ENCODE results near the gene DGAT2.

DGAT2 gene

GRCh38 chr11:75783416-75784084 lies 15.0 kb downstream of the DGAT2 start:
- H3K9me3 Mint-ChIP-seq: no peaks in the 10 kb centered on the region
- H3K4me3 Mint-ChIP-seq: no peak overlapping the region
- H3K4me1 Mint-ChIP-seq: no peaks in the 10 kb centered on the region
- H3K36me3 Mint-ChIP-seq (ENCODE audit: low read depth): no peaks in the 10 kb centered on the region
- H3K27ac Mint-ChIP-seq: no peak overlapping the region
- TF ChIP-seq CTCF (IDR thresholded peaks at IDR 0.05; ENCODE audit: unreplicated experiment in 3 of 3): no peak
- peaks cover 5% of the 10 kb centered on the region for H3K27me3 Mint-ChIP-seq (ENCODE audit: low read depth)

GRCh38 chr11:75784085-75784478 lies 15.5 kb downstream of the DGAT2 start:
- no peak overlapping the region for H3K4me3 Mint-ChIP-seq
- no peak overlapping the region for H3K27ac Mint-ChIP-seq
- no peaks in the 10 kb centered on the region for H3K4me1 Mint-ChIP-seq
- TF ChIP-seq CTCF (IDR thresholded peaks at IDR 0.05; ENCODE audit: unreplicated experiment in 3 of 3): no peak
- H3K36me3 Mint-ChIP-seq (ENCODE audit: low read depth): no peaks in the 10 kb centered on the region
- H3K27me3 Mint-ChIP-seq (ENCODE audit: low read depth): peaks cover 7% of the 10 kb centered on the region
- H3K9me3 Mint-ChIP-seq: no peaks in the 10 kb centered on the region

DNA sequence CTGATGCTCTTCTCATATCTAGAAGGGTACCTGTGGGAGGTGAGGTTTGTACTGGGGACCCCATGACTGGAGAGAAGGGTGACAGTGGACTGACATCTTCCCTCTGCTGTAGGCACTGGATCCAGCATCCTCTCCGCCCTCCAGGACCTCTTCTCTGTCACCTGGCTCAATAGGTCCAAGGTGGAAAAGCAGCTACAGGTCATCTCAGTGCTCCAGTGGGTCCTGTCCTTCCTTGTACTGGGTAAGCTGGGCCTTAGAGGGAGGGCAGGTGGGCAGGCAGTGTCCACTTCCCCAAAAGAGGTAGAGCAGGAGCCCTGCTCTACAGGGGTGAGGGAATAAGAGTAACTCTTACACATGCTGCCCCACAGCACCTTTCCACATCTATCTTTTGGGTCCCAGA lies 15.9 kb downstream of the DGAT2 start:
- no peak for TF ChIP-seq CTCF (IDR thresholded peaks at IDR 0.05; ENCODE audit: unreplicated experiment in 3 of 3)
- Mint-ChIP-seq H3K27me3 (ENCODE audit: low read depth) (peaks cover 7% of the 10 kb centered on the region), H3K27ac (no peak overlapping the region), H3K4me3 (no peak overlapping the region), H3K4me1 (no peaks in the 10 kb centered on the region), H3K9me3 (no peaks in the 10 kb centered on the region), H3K36me3 (ENCODE audit: low read depth) (no peaks in the 10 kb centered on the region)

GRCh38 chr11:75785187-75785586 lies 16.6 kb downstream of the DGAT2 start:
- no peak for TF ChIP-seq CTCF (IDR thresholded peaks at IDR 0.05; ENCODE audit: unreplicated experiment in 3 of 3)
- no peak overlapping the region for H3K4me3 Mint-ChIP-seq
- no peak overlapping the region for H3K27ac Mint-ChIP-seq

DNA sequence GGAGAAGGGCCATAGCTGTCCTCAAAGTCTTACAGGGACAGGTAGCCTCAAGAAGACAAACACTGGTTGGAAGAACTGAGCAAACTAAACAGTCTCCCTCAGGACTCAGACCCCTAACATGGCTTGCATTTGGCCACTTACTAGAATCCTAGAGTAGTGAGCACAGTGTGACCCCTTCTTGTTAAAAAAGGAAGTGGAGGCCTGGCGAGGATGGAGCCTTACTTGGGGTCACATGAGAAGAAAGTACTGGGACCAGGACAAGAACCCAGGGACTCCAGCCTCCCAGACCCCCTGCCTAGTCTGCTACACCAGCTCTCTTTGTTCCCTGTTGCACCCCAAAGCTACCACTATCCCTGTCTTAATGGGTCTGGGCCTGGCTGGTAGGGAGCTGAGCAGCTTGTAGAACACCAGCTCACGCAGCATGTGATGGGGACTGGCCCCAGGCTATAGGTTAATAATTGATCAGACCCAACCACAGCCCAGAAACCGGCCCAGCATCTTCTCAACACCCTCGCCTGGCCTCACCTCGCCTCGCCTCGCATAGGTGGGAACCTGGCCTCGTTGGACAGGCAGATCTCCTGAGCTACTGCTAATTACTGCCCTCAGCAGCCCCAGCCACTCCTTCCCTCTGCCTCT lies 17.6 kb downstream of the DGAT2 start:
- Mint-ChIP-seq H3K4me1 (no peaks in the 10 kb centered on the region), H3K36me3 (ENCODE audit: low read depth) (no peaks in the 10 kb centered on the region), H3K27ac (peak overlapping the region in 1 of 3 experiments; percentile 85), H3K9me3 (no peaks in the 10 kb centered on the region), H3K4me3 (no peak overlapping the region), H3K27me3 (ENCODE audit: low read depth) (peaks cover 7% of the 10 kb centered on the region)
- TF ChIP-seq CTCF (IDR thresholded peaks at IDR 0.05; ENCODE audit: unreplicated experiment in 3 of 3): no peak

More at GRCh38 chr11:75785187-75785586, 16.6 kb downstream of the DGAT2 start:
- H3K27me3 Mint-ChIP-seq (ENCODE audit: low read depth): peaks cover 7% of the 10 kb centered on the region
- no peaks in the 10 kb centered on the region for H3K9me3 Mint-ChIP-seq
- no peaks in the 10 kb centered on the region for H3K36me3 Mint-ChIP-seq (ENCODE audit: low read depth)
- no peaks in the 10 kb centered on the region for H3K4me1 Mint-ChIP-seq

- no peak for TF ChIP-seq CTCF (IDR thresholded peaks at IDR 0.05; ENCODE audit: unreplicated experiment in 3 of 3)
- no peak overlapping the region for H3K27ac Mint-ChIP-seq
- H3K4me1 Mint-ChIP-seq: no peaks in the 10 kb centered on the region
- peaks cover 3% of the 10 kb centered on the region for H3K27me3 Mint-ChIP-seq (ENCODE audit: low read depth)
- no peaks in the 10 kb centered on the region for H3K36me3 Mint-ChIP-seq (ENCODE audit: low read depth)
- no peaks in the 10 kb centered on the region for H3K9me3 Mint-ChIP-seq
- H3K4me3 Mint-ChIP-seq: no peak overlapping the region
These were observed 20.9 kb downstream of the DGAT2 start for GRCh38 chr11:75789521-75789920.

All from nephron (organoid).